Activated CD8-positive, alpha-beta memory T cell treated with anti-CD3 and anti-CD28 coated beads, Interleukin-2, amount 50 U/mL, for 4 hours (primary cell): ENCODE results near the gene MOGAT2.
A peak's percentile ranks its signal among the peaks of the same experiment; 100 is the strongest.

ENCODE experiments used
- DNase-seq: peaks from one replicate; pipeline ENCODE4 v3.0.0-alpha.2; 2020

MOGAT2 gene

DNA sequence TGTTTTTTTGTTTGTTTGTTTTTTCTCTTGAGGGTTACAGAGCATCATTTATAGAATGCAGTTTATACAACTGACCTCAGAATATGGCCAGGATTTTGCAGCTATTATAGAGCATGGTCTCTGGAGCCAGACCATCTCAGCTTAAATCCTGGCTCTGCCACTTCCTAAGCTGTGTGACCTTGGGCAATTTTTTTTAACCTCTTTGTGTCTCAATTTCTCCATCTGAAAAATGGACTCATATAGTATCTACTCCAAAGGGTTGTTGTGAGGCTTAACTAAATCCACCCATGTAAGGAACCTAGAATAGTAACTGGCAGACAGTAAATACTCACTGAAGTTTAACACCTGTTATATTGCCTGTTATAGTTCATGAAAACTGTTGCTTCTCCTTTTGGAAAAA is 42.6 kb downstream of the MOGAT2 start:
- DNase-seq, result no peak

GRCh38 chr11:75760710-75761493 is 43.3 kb downstream of the MOGAT2 start:
- no peak for DNase-seq

GRCh38 chr11:75762158-75762557 is 44.5 kb downstream of the MOGAT2 start:
- no peak for DNase-seq

DNA sequence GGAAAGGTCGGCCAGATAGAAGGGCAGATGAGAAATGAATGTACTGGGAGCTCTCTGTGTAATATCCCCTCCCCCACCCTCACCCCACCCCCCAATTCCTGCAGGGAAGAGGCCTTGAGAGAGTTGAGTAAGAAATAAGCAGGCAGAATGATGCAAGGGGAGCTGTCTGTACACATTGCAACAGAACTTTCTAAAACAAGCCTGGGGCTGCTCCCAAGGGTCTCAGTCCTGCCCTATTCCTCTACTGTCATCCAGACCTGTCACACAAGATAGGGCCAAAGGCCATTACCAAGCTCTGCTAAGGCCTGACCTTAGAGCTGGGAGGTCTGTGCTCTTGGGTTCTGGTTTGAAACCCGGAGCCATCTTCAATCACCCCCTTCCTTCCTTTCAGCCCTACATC is 45.2 kb downstream of the MOGAT2 start:
- no peak for DNase-seq

- no peak for DNase-seq
These were observed 46.2 kb downstream of the MOGAT2 start for GRCh38 chr11:75763846-75764245.

GRCh38 chr11:75765116-75765515 is 47.5 kb downstream of the MOGAT2 start:
- DNase-seq, result no peak

DNA sequence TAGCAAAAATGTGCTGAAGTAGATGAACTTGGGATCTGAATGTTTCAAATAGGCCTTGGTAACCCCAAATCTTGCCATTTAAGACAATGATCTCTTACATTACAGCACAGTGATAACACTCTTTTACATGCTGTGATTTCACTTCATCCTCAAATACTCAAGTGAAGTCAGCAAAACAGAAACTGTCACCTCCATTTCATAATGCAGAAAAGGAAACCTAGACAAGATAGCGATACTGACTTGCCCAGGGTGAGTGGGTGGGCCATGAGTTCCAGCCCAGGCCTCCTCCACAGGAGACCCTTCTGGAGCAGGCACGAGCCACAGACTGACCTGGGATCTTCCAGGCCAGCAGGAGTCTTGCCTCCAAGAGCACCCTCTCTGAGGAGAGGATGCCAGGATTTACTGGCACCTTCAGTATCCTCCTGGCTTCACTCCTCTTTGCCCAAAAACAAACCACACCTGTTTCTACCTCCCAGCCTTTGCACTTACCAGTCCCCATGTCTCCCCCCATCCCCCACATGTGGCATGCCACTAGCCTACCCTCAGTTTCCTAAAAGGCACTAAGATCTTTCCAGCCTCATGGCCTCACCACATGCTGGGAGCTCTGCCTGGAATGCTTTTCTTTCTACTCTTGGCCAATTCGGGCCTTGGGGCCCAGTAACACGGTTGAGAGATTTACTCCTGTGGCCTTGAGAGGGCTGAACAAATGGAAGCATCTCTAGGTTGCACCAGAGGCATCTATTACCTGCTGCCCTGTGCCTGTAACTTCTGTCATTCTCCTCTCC is 49.0 kb downstream of the MOGAT2 start:
- no peak for DNase-seq

DNA sequence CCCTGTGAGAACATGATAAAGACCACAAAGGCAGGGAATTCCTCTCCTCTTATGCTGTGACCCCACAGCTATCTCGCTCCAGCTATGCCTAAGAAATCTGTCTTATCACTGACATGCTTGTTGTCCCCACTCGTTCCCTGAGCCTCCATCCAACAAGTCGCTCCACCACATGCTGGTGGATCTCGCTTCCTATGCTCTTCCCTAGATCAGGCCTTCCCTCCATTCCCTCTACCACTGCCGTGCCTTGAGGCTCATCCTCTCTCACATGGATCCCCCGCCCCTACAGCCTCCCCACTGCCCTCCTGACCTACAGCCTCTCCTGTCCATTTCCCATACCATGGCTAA is 49.6 kb downstream of the MOGAT2 start:
- no peak for DNase-seq

DNA sequence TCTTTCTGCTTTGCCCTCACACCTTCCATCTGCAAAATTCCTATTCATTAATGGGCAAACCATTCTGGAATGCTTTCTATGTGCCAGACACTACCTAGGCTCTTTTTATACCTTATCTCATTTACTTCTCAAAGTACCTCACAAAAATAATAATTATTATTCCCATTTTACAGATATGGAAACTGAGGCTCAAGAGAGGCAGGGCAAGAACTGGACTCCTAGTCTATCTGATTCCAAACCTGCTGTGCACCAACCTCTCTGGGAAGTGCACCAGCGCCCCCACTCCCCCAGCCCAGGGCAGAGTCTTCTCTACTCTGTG is 50.1 kb downstream of the MOGAT2 start:
- no peak for DNase-seq

- DNase-seq, result peak; percentile 73
These were observed 50.7 kb downstream of the MOGAT2 start, which contains the start of gene DGAT2 for GRCh38 chr11:75768112-75768908. Gene DGAT2, plus strand, starts transcription at chr11:75768778. Its CDS starts 214 bp downstream, at chr11:75768992.

DNA sequence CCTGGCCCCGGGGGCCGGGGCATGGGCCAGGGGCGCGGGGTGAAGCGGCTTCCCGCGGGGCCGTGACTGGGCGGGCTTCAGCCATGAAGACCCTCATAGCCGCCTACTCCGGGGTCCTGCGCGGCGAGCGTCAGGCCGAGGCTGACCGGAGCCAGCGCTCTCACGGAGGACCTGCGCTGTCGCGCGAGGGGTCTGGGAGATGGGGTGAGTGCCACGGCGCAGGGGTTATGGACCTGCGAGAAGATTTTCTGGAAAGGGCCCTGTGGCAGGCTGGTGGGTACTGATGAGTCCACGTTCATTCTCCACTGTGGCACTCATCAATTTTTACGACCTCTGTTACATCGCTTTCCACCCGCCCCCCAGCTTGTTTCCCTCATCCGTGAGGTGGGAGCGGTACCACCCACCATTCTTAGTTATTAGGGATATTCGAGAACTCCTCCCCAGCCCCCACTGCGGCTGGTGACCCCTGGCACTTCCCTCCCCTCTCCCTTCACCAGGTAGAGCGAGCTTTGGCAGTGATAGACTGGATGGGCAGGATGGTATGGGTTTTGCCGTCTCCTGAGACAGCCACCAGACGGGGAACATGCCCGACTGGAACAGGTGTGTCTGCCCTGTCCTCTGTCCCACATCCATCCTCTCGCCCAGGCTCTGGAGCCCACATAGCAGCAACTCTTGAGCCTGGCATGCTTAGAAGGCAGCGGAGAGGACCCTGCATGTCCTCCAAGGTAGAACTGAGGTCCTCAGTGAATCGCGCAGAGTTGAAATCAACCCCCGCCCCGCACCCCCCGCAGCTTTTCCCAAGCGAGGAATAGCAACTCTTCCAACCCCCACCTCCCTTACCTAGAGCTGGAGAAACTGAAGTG is 51.5 kb downstream of the MOGAT2 start:
- no peak for DNase-seq

- no peak for DNase-seq
These were observed 52.5 kb downstream of the MOGAT2 start for GRCh38 chr11:75770102-75770501.

DNA sequence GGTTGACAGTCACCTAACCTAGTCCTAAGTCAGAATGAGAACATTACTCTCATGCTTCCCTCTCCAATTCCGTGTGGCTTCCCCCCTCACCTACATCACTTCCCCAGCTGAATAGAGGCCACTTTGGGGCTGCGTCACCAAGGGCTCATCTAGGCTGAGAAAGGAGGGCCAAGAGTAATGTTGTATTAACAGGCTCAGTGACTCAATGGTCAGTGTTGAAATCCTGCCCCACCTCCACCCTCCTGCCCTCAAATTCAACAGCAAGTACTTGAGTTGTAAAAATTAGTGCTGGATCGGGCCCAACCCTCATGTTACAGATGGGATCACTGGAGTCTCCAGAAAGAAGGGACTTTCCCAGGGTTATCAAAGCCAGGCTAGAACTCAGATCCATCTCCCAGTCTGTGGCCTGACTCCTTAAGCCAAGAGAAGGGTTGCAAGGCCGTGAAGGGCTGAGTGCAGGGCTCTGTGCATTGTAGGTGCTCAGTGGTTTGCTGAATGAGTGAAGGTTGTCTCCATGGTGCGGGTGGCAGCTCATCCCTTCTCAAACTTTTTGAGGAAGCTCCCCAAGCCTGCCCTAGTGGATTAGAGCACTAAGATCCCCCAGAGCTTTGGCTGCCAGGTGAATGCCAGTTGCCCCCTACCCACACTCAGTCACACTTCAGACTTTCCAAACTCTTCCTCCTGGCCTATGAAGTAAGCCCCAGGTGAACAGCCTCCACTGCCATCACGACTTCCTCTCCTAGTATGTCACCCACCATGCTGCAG is 54.2 kb downstream of the MOGAT2 start:
- no peak for DNase-seq

DNA sequence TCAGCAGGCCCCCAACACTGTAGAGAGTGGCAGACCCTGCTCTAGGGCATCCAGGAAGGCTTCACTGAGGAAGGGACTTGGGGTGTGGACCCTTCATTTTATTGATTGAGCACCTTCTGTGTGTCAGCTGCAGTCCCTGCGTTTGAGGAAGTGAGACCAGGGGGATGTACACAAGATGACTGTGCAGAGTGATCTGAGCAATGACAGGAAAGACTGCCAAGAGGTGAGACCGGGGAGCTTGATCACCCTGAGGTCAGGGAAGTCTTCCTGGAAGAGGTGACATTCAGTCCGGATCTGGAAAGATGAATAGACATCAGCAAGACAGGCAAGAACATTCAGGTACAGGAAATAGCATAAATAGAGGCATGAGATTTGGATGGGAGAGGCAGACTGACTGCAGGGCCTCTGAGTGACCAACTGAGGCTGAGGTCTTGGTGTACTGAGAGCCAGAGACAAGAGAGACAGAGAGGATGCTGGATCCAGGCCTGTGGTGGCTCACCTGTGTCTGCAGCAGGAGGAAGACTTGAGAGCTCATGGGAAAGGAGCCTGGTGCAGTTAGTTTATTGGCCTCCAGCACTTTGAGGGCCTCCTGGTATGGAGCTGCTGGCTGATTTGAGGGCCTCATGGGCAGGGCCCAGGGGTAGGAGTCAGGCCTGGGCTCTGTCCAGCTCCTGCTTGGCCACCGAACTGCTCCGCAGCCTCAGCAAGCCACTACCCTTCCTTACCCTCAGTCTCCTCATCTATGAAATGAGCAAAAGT is 56.1 kb downstream of the MOGAT2 start:
- DNase-seq, result no peak

GRCh38 chr11:75775056-75775455 is 57.4 kb downstream of the MOGAT2 start:
- DNase-seq, result no peak

- DNase-seq, result no peak
These were observed 58.9 kb downstream of the MOGAT2 start for GRCh38 chr11:75776546-75776945.

DNA sequence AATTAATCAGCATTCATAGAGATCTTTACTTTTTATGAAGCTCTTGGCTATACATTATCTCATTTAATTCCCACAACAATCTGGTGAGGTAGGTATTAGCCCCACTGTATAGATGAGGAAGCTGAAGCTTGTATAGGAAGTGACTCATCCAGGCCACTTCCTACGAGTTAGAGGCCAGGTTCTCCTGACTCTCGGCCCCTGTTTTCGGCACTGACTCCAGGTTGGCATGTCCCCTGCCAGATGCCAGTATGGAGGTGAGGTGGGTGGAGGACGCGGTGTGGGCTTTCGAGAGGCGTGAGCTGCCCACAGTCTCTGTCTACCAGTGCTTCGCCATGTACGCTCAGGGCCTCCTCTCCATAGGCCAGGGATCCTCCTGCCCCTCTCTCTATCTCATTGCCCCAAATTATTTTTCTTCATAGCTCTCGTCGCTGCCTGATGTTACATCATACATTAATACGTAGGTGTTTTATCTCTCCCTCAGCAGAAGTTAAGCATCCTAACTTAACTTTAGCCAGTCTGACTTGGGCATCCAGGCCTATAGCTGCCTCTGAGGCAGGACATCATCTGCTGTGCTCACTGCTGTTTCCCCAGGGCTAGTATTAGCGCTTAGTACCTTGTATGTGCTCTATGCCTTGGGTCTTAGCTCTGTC is 59.9 kb downstream of the MOGAT2 start:
- no peak for DNase-seq

GRCh38 chr11:75778962-75779361 is 61.3 kb downstream of the MOGAT2 start:
- DNase-seq, result no peak

DNA sequence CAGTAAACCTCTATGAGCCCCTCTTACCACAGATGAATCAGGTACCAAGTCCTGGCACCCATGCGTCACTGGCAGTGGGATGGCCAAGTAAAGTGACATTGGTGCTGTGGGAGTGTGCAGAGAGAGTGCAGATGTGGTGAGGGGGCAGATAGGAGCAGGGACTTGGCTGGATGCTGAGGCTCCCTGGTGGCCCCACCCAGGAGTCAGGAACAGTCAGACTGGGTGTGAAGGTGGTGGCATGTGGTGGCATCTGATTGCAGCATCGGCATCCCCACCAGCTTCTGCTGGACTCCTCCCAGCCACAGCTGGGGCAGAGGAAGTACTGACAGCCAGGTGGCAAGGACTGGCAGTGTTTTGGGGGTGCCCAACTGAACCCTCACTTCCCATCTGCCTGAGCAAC is 62.3 kb downstream of the MOGAT2 start:
- no peak for DNase-seq

GRCh38 chr11:75780888-75781287 is 63.2 kb downstream of the MOGAT2 start:
- no peak for DNase-seq

- no peak for DNase-seq
These were observed 63.7 kb downstream of the MOGAT2 start for GRCh38 chr11:75781296-75781695.
